Measurements from ENCODE around the gene AGPAT2.

Gene AGPAT2

GRCh38 chr9:136700959-136701667 is 13.9 kb upstream of the AGPAT2 start:
- no peak for DNase-seq

GRCh38 chr9:136700304-136700703 is 13.0 kb upstream of the AGPAT2 start:
- no peak for DNase-seq

GRCh38 chr9:136698635-136699246 is 11.5 kb upstream of the AGPAT2 start:
- DNase-seq = no peak

- DNase-seq = peak; percentile 88 to 89
These were observed 10.7 kb upstream of the AGPAT2 start for GRCh38 chr9:136697821-136698526.

- no peak for DNase-seq
These were observed 10.0 kb upstream of the AGPAT2 start for GRCh38 chr9:136697146-136697820.

GRCh38 chr9:136696502-136696901 is 9.2 kb upstream of the AGPAT2 start:
- DNase-seq = no peak

- no peak for DNase-seq
These were observed 8.7 kb upstream of the AGPAT2 start for GRCh38 chr9:136695955-136696354.

- no peak for DNase-seq
These were observed 8.2 kb upstream of the AGPAT2 start for GRCh38 chr9:136695435-136695895.

GRCh38 chr9:136694872-136695247 is 7.6 kb upstream of the AGPAT2 start:
- no peak for DNase-seq

- peak in 1 of 2 experiments; percentile 25 for DNase-seq
These were observed 7.1 kb upstream of the AGPAT2 start for GRCh38 chr9:136694163-136694871.

GRCh38 chr9:136693490-136694162 is 6.4 kb upstream of the AGPAT2 start:
- no peak for DNase-seq

- no peak for DNase-seq
These were observed 5.9 kb upstream of the AGPAT2 start for GRCh38 chr9:136693135-136693489.

- no peak for DNase-seq
These were observed 5.2 kb upstream of the AGPAT2 start for GRCh38 chr9:136692185-136693134.

GRCh38 chr9:136691316-136692184 is 4.3 kb upstream of the AGPAT2 start:
- no peak for DNase-seq

- DNase-seq = no peak
These were observed 3.6 kb upstream of the AGPAT2 start for GRCh38 chr9:136690806-136691261.

- DNase-seq = no peak
These were observed 3.0 kb upstream of the AGPAT2 start for GRCh38 chr9:136690104-136690805.

- no peak for DNase-seq
These were observed 1.8 kb upstream of the AGPAT2 start for GRCh38 chr9:136689108-136689460.

GRCh38 chr9:136688274-136689107 is 1.2 kb upstream of the AGPAT2 start:
- no peak for DNase-seq
